Body of pancreas (tissue), 4 donors: Measurements from ENCODE around the gene OR8G1.

Experiments
- POLR2A ChIP-seq, 3 donors: fragments of 450-650 bp; IDR thresholded peaks; one replicate each; pipeline ENCODE4 v1.6.1; 2016; ENCODE audit warnings: antibody characterized with exemption in 3 of 3, mild to moderate bottlenecking in 2 of 3
- TF ChIP-seq, protein P1 (sequence below), 7 experiments: fragments of 450-650 bp in 4 of 7; fragments of 200-600 bp in 3 of 7; sonication (generic) in 3 of 7; IDR thresholded peaks; one replicate each; pipeline ENCODE4 v1.5.1; 2016 to 2019; ENCODE audit warnings: antibody characterized with exemption in 7 of 7

- no peak for TF ChIP-seq POLR2A (IDR thresholded peaks at IDR 0.05)
- TF ChIP-seq, protein P1, sequence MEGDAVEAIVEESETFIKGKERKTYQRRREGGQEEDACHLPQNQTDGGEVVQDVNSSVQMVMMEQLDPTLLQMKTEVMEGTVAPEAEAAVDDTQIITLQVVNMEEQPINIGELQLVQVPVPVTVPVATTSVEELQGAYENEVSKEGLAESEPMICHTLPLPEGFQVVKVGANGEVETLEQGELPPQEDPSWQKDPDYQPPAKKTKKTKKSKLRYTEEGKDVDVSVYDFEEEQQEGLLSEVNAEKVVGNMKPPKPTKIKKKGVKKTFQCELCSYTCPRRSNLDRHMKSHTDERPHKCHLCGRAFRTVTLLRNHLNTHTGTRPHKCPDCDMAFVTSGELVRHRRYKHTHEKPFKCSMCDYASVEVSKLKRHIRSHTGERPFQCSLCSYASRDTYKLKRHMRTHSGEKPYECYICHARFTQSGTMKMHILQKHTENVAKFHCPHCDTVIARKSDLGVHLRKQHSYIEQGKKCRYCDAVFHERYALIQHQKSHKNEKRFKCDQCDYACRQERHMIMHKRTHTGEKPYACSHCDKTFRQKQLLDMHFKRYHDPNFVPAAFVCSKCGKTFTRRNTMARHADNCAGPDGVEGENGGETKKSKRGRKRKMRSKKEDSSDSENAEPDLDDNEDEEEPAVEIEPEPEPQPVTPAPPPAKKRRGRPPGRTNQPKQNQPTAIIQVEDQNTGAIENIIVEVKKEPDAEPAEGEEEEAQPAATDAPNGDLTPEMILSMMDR (IDR thresholded peaks at IDR 0.05) = no peak
These were observed 31.0 kb upstream of the OR8G1 start for GRCh38 chr11:124209824-124210357.
